ENCODE results near the gene CHCHD6. TPM values are rescaled to one million over a fixed set of nuclear protein-coding genes. Genes with fewer than 3 reads are reported as not detected.

The CHCHD6 gene
- total RNA-seq, 1 experiment from 2014 or later: 29.6 TPM

- no peak for DNase-seq (ENCODE audit: unreplicated experiment)
- no peaks in the 10 kb centered on the region for H3K27me3 Mint-ChIP-seq (ENCODE audit: insufficient read depth, unreplicated experiment)
- H3K36me3 Mint-ChIP-seq (ENCODE audit: insufficient read depth, unreplicated experiment): peaks cover 9% of the 10 kb centered on the region
- CTCF ChIA-PET: no interaction called here
- BruUV-seq (replicated peaks): no TSS peak
- intact Hi-C loops (cut with micrococcal nuclease): no loop called here
- H3K4me3 Mint-ChIP-seq (ENCODE audit: unreplicated experiment): no peak overlapping the region
- TF ChIP-seq, protein P1, sequence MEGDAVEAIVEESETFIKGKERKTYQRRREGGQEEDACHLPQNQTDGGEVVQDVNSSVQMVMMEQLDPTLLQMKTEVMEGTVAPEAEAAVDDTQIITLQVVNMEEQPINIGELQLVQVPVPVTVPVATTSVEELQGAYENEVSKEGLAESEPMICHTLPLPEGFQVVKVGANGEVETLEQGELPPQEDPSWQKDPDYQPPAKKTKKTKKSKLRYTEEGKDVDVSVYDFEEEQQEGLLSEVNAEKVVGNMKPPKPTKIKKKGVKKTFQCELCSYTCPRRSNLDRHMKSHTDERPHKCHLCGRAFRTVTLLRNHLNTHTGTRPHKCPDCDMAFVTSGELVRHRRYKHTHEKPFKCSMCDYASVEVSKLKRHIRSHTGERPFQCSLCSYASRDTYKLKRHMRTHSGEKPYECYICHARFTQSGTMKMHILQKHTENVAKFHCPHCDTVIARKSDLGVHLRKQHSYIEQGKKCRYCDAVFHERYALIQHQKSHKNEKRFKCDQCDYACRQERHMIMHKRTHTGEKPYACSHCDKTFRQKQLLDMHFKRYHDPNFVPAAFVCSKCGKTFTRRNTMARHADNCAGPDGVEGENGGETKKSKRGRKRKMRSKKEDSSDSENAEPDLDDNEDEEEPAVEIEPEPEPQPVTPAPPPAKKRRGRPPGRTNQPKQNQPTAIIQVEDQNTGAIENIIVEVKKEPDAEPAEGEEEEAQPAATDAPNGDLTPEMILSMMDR (IDR thresholded peaks at IDR 0.05; ENCODE audit: unreplicated experiment): no peak
- H3K4me1 Mint-ChIP-seq (ENCODE audit: insufficient read depth, unreplicated experiment): peaks cover 18% of the 10 kb centered on the region
- no peaks in the 10 kb centered on the region for H3K9me3 Mint-ChIP-seq (ENCODE audit: unreplicated experiment)
- peak overlapping the region; percentile 61 for H3K27ac Mint-ChIP-seq (ENCODE audit: low read depth, unreplicated experiment)
- POLR2A ChIA-PET: no interaction called here
Observed at GRCh38 chr3:126998320-126998719, 294.3 kb downstream of the CHCHD6 start.

DNA sequence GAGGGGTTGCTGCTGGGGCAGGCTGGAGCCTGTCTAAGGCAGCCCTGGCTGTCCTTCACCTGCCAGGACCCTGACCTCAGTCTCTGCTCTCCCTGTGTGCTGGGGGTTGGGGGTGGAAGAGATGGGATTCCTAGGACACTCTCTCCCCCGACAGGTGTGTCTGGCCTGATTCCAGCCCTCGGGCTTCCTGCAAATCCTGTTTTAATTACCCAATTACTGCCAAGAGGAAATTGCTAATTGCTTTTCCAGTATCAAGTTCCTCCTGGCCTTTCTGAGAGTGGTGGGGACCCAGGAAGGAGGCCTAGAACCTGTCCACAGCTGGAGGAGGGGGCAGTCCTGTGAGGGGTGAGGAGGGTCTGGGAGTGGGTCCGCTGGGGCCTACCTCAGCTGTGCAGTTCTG lies 294.7 kb downstream of the CHCHD6 start:
- H3K4me1 Mint-ChIP-seq (ENCODE audit: insufficient read depth, unreplicated experiment): peaks cover 18% of the 10 kb centered on the region
- TF ChIP-seq, protein P1 (IDR thresholded peaks at IDR 0.05; ENCODE audit: unreplicated experiment): no peak
- H3K4me3 Mint-ChIP-seq (ENCODE audit: unreplicated experiment): no peak overlapping the region
- ChIA-PET CTCF (interaction anchor here (0.7 kb wide), 1 partner anchor 121 kb away, joined by 4 read pairs; no protein-coding TSS in a partner anchor), POLR2A (no interaction called here)
- H3K9me3 Mint-ChIP-seq (ENCODE audit: unreplicated experiment): no peaks in the 10 kb centered on the region
- BruUV-seq (replicated peaks): no TSS peak
- no peak overlapping the region for H3K27ac Mint-ChIP-seq (ENCODE audit: low read depth, unreplicated experiment)
- H3K36me3 Mint-ChIP-seq (ENCODE audit: insufficient read depth, unreplicated experiment): peaks cover 9% of the 10 kb centered on the region
- no peak for DNase-seq (ENCODE audit: unreplicated experiment)
- intact Hi-C loops (cut with micrococcal nuclease): no loop called here
- H3K27me3 Mint-ChIP-seq (ENCODE audit: insufficient read depth, unreplicated experiment): no peaks in the 10 kb centered on the region

- TF ChIP-seq, protein P1 (IDR thresholded peaks at IDR 0.05; ENCODE audit: unreplicated experiment): no peak
- BruUV-seq (replicated peaks): no TSS peak
- Mint-ChIP-seq H3K27ac (ENCODE audit: low read depth, unreplicated experiment) (no peak overlapping the region), H3K27me3 (ENCODE audit: insufficient read depth, unreplicated experiment) (no peaks in the 10 kb centered on the region), H3K9me3 (ENCODE audit: unreplicated experiment) (no peaks in the 10 kb centered on the region), H3K4me3 (ENCODE audit: unreplicated experiment) (no peak overlapping the region), H3K4me1 (ENCODE audit: insufficient read depth, unreplicated experiment) (peaks cover 18% of the 10 kb centered on the region), H3K36me3 (ENCODE audit: insufficient read depth, unreplicated experiment) (peaks cover 9% of the 10 kb centered on the region)
- intact Hi-C loops (cut with micrococcal nuclease): no loop called here
- no peak for DNase-seq (ENCODE audit: unreplicated experiment)
- ChIA-PET CTCF (interaction anchor here (0.7 kb wide), 2 partner anchors 121 to 246 kb away, joined by 4 read pairs; no protein-coding TSS in a partner anchor), POLR2A (interaction anchor here (0.6 kb wide), 1 partner anchor 104 kb away, joined by 3 read pairs; no protein-coding TSS in a partner anchor)
Observed at GRCh38 chr3:126999383-126999782, 295.3 kb downstream of the CHCHD6 start.

DNA sequence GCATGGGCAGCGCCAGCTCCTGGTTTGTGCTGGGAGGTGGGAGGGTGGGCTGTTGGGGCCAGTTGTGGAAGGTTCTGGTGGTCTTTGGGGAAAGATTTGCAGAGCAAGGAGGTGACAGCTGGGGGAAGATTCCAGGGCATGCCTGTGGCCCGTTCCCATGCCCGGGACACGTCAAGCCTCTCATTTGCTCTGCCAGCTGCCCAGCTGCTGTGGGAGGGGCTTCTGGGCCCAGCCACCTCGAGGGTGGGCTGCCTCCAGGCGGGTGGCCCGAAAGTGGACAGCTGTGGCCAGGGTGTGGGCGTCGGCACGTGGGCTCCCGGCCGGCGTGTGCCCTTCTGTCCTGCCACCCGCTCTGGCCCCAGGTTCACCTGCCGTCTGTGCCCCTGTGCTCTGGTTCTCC lies 296.1 kb downstream of the CHCHD6 start:
- H3K9me3 Mint-ChIP-seq (ENCODE audit: unreplicated experiment): no peaks in the 10 kb centered on the region
- CTCF ChIA-PET: interaction anchor here (0.6 kb wide), 1 partner anchor 8 kb away, joined by 3 read pairs; no protein-coding TSS in a partner anchor

More for the DNA sequence above, 296.1 kb downstream of the CHCHD6 start:
- TF ChIP-seq, protein P1 (IDR thresholded peaks at IDR 0.05; ENCODE audit: unreplicated experiment): no peak
- Mint-ChIP-seq H3K4me3 (ENCODE audit: unreplicated experiment) (no peak overlapping the region), H3K27ac (ENCODE audit: low read depth, unreplicated experiment) (no peak overlapping the region), H3K4me1 (ENCODE audit: insufficient read depth, unreplicated experiment) (peaks cover 18% of the 10 kb centered on the region), H3K27me3 (ENCODE audit: insufficient read depth, unreplicated experiment) (no peaks in the 10 kb centered on the region), H3K36me3 (ENCODE audit: insufficient read depth, unreplicated experiment) (peaks cover 6% of the 10 kb centered on the region)
- DNase-seq (ENCODE audit: unreplicated experiment): no peak
- POLR2A ChIA-PET: interaction anchor here (0.6 kb wide), 1 partner anchor 104 kb away, joined by 3 read pairs; no protein-coding TSS in a partner anchor
- BruUV-seq (replicated peaks): no TSS peak
- intact Hi-C loops (cut with micrococcal nuclease): no loop called here
